GM18861 (cell line): Measurements from ENCODE around the gene CARS1.

Source experiments
- ATAC-seq: cut with Tn5 transposase; IDR thresholded peaks from one replicate; pipeline ENCODE4 v1.9.1; 2021; ENCODE audit not compliant: unreplicated experiment

Gene CARS1

DNA sequence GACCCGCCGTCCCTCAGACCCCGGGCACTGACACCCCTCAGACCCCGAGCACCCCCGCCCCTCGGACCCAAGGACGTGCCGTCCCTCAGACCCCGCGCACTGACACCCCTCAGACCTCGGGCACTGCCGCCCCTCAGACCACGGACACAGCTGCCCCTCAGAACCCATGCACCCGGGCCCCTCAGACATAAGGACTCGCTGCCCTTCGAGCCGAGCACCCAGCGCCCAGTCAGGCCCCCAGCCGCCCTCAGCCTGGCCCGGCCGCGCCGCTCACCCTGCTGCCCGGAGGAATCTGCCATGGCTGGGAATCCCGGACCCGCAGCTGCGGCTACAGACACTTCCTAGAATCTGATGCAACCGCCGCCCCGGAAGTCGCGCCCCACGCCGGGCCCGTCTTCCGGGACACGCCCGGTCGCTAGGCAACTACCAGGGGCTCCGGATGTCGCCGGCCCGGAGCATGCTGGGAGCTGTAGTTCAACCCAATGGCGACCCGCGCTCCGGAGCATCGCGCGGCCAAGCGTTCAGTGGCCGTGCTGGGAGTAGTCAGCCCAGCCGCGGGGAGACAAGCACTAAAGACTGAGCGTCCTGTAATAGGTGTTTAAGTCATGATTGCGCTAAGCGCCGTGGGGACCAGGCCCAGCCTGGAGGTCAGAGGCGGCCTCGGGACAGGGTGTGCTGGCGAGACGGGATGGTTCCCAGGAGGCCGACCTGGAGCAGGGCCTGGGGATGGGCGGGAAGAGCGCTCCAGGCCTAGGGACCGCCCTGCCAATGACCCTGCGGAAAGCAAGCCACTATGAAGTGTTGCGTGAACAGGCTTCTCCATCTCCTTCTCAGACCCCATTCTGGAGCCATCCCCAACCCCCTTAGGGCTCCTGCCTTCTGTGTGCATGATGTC lies at the start of gene CARS1:
Gene CARS1, minus strand, starts transcription at position 355 of the 895 bp plus-strand sequence. Its CDS starts 56 bp downstream, at position 299.
- ATAC-seq, result peak; percentile 97

DNA sequence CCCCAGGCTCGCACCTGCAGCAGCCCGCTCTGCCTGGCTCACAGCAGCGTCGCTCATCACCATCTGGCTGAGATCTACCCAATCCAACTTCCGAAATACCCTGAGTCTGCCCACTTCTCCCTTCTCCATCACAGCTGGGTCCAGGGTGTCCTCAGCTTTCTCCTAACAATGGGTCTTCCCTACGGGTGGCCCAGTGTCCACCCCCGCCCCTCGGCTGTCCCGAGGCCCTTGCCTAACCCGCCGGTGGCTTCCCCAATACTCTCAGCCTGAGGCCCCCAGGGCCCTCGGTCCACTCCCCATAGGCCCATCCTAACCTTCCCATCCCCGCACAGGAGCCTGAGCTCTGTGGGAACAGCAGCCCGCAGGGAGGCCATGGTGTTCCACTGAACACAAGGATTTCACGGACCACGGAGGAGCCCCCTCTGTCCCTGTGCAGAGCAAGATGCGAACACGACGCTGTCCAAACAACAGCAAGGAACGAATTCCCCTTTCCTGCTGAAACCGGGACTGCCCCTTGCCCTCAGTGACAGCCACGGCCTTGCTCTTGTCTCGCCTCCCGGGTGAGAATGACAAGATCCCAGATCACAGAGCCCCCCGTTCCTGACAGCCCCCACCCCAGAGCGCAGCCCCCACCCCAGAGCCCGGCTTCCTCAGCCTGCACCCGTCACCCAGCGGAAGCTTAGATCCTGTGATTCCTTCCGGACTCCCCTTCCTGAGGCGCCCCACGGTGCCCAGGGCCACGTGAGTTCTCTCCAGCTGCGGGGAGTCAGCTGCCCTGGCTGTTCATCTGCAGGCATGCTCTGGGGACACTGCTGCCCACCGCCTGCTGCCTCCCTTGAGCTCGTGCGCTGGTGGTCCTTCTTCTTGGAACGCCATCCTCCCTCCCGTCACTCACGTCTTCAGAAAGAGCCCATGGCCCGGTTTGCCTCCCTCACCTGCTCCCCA lies 48.8 kb upstream of the CARS1 start:
- no peak for ATAC-seq

DNA sequence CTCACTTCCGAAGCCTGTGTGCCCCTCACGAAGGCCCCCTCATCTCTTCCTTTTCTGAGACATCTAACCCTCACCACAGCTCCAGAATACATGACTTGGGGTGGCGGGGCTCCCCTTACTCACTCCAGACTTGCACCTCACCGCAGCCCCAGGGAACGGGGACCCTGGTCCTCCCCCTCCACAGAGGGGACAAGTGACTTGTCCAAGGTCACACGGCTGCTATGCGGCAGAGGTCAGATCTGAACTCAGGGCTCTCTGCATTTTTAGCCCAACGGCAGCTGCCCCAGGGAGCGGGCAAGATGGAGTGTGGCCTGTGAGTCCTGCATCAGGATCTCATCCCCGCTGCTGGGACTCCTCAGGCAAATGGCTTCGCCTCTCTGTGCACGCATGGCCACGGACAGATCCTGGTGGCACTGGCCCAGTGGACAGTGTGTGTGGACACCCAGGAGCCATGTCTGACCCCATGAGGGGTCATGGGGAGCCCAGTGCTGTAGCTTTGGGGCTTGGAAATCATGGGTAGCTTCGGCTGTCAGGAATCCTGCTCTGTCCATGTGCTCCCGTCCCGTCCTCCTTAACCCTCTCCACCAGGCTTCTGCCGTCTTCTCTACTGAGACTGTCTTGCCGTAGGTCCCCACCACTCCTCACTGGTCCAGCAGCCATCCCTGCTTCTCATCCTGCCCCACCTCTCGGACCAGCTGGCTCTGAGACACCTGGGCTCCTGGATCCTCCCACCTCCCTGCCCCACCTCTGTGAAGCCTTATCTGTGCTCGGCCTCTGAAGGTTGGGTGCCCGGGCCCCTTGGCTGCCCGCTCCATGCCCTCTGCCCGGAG lies 48.0 kb upstream of the CARS1 start:
- ATAC-seq, result no peak

GRCh38 chr11:3104051-3104714 lies 47.0 kb upstream of the CARS1 start:
- no peak for ATAC-seq

GRCh38 chr11:3103076-3103475 lies 45.9 kb upstream of the CARS1 start:
- no peak for ATAC-seq

DNA sequence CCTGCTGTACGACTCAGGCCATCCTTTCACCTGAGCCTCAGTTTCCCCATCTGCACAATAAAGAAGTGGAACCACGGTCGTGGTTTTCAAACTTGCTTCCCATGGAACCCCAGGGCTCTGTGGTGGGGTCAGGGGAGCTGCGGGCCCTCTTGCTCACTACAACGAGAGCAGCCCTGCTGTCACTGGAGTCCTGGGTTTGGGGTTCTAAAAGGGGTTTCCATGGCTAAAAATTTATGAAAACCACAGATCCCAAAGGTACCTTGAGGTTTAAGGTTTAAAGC lies 45.4 kb upstream of the CARS1 start:
- ATAC-seq, result no peak

GRCh38 chr11:3101921-3102640 lies 44.9 kb upstream of the CARS1 start:
- no peak for ATAC-seq

DNA sequence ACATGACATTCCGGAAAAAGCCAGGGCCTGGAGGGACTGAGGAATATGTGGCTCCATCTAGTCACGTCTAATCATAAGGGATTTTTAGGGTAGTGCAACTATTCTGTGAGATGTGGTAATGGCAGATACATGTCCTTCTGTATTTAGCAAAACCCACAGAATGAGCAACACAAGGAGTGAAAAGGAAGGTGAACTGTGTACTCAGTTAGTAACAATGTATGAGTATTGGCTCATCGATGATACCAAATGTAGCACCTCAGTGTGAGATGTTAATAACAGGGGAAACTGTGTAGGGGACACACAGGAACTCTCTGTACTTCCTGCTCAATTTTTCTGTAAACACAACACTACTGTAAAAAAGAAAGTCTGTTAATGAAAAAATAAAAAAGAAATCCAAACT lies 42.0 kb upstream of the CARS1 start:
- ATAC-seq, result no peak

- ATAC-seq, result no peak
These were observed 39.8 kb upstream of the CARS1 start for GRCh38 chr11:3096909-3097530.

DNA sequence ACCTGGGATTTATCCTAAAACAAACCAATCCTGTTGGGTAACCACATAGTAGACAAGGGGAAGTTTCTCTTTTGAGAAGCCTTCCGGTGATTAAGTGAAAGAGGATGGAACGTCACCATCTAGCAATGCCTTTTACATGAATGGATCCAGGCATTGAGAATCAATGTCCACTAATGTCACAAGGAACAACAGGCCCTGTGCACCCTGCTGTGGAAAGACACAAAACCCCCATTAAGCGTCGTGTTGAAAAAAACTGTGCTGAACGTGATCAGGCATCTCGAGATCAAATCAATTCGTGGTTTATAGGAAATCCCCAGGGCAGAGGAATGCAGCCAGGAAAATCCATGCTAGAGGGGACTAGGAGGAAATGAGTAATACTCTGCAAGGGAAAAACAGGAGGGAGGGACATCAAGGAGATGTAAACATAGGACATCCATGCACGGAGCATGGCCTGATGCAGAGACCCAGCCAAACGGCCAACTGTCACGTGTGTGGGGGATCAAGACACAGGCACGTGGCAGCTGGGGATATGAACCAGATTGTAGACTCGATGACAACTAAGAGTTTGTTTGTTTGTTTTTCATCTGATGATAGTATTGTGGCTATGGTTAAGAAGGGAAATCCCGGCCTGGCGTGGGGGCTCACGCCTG lies 38.6 kb upstream of the CARS1 start:
- ATAC-seq, result no peak

GRCh38 chr11:3094223-3094824 lies 37.1 kb upstream of the CARS1 start:
- no peak for ATAC-seq

GRCh38 chr11:3093281-3094191 lies 36.3 kb upstream of the CARS1 start:
- no peak for ATAC-seq

GRCh38 chr11:3092603-3093141 lies 35.4 kb upstream of the CARS1 start:
- ATAC-seq, result no peak

- no peak for ATAC-seq
These were observed 34.8 kb upstream of the CARS1 start for GRCh38 chr11:3091846-3092602.

- no peak for ATAC-seq
These were observed 34.0 kb upstream of the CARS1 start for GRCh38 chr11:3091081-3091845.
